ENCODE data around the gene SLC17A2.
"Not testable (repeated sequence)": the region's sequence is repeated elsewhere in the genome, so short reads cannot be mapped to it uniquely, and the experiment has no call there.

The SLC17A2 gene

GRCh38 chr6:25951296-25952032, 21.0 kb upstream of the SLC17A2 start:
- no peak for DNase-seq (ENCODE audit: low spot score)

DNA sequence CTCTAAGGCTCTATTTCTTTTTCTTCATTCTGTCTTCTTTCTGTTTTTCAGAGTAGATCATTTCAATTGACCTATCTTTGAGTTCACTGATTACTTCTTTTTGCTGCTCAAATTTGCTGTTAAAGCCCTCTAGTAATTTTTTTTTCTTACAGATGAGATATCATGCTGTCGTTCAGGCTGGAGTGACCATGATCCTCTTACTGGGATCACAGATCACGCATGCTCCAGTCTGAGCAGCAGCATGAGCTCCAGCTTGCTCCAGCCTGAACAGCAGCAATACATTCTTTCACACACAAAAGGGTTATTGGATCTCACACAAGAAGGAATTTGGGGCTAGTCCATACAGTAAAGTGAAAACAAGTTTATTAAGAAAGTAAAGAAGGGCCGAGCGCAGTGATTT, 19.8 kb upstream of the SLC17A2 start:
- no peak for DNase-seq (ENCODE audit: low spot score)

GRCh38 chr6:25949695-25950094, 19.2 kb upstream of the SLC17A2 start:
- no peak for DNase-seq (ENCODE audit: low spot score)

- DNase-seq (ENCODE audit: low spot score) = not testable (repeated sequence)
Observed at GRCh38 chr6:25947492-25947891, 17.0 kb upstream of the SLC17A2 start.

- DNase-seq (ENCODE audit: low spot score) = no peak
Observed at GRCh38 chr6:25946631-25947030, 16.1 kb upstream of the SLC17A2 start.

DNA sequence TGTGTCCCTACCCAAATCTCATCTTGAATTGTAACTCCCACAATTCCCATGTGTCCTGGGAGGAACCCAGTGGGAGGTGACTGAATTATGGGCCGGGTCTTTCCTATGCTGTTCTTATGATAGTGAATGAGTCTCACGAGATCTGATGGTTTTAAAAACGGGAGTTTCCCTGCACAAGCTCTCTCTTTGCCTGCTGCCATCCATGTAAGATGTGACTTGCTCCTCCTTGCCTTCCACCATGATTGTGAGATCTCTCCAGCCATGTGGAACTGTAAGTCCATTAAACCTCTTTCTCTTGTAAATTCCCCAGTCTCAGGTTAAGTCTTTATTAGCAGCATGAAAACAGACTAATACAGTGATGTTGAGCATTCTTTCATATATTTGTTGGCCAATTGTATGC, 15.2 kb upstream of the SLC17A2 start:
- DNase-seq (ENCODE audit: low spot score) = not testable (repeated sequence)

- no peak for DNase-seq (ENCODE audit: low spot score)
Observed at GRCh38 chr6:25944688-25945574, 14.4 kb upstream of the SLC17A2 start.

DNA sequence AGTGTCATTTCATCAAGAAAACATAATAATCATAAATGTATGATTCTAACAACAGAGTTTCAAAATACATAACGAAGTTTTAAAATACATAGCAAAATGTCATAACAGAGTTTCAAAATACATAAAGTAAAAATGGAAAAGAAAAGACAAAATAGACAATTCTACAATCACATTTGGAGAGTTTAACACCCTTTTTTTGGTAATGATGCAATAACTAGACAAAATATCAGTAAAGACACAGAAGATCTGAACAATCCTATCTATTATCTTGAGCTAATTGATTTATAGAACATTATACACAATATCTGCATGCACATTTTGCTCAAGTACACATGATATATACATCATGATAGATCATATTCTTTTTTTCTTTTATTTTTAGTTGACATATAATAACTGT, 13.4 kb upstream of the SLC17A2 start:
- no peak for DNase-seq (ENCODE audit: low spot score)

DNA sequence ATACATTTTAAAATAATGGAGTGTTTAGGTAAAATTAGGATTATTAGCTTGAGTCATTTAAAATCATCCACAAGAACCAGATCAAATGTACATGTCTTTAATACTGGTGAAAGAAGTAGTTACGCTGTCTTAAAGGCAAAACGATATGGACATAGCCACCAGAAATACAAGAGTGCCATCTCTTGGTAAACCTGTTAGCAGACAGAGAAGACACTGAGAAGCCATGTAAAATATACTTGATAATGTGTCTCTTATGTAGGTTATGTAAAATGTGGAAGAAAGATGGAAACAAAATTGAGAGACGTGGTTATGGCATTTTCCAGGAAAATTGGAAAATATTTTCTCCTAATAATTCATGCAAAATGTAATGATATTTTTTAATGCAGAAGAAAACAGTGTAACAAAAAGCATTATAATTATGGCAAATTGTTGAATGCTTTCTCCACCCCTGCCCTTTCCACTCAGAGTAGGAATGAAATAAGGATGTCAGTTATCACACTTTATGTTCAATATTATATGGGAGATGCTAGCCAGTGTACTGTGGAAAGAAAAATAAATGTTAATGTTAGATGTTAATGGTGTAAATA, 12.2 kb upstream of the SLC17A2 start:
- DNase-seq (ENCODE audit: low spot score) = peak; percentile 45

GRCh38 chr6:25939593-25939992, 9.1 kb upstream of the SLC17A2 start:
- DNase-seq (ENCODE audit: low spot score) = no peak

DNA sequence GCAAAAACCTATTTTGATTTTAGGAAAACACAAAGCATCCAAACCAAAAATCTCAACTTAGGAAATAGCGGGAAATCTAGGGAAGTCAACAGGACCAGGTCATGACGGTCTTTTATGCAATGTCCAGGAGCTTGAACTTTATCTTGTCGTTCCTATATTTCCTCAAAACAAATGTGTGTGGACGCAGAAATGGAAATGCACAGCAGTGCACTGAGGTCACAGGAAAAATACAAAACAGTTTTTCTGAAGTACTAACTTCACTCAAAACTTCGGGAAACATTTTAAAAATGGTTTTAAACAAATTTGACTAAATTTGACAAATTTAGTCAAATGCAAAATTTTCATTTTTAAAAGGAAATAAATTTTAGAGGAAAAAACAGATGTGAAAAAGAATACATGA, 5.5 kb upstream of the SLC17A2 start:
- DNase-seq (ENCODE audit: low spot score) = no peak

DNA sequence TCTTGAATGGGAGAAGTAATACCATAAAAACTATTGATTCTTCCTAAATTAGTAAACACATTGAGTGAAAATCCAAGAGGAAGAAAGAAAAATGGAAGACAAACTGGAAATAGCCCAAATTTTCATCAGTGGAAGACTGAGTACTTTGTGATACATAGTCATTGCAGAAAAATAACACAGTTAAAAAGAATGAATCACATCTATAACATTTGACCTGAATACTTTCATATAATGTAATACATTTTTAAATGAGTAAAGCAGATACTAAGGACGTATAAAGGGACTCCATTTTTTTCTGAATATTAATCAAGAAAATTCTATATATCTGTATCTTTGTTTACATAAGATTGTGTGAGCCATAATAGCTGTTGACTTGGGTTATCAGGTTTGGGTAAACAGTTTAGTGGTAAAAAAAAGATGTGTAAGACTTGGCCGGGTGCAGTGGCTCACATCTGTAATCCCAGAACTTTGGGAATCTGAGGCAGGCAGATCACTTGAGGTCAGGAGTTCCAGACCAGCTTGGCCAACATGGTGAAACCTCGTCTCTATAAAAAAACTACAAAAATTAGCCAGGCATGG, 4.3 kb upstream of the SLC17A2 start:
- DNase-seq (ENCODE audit: low spot score) = no peak

DNA sequence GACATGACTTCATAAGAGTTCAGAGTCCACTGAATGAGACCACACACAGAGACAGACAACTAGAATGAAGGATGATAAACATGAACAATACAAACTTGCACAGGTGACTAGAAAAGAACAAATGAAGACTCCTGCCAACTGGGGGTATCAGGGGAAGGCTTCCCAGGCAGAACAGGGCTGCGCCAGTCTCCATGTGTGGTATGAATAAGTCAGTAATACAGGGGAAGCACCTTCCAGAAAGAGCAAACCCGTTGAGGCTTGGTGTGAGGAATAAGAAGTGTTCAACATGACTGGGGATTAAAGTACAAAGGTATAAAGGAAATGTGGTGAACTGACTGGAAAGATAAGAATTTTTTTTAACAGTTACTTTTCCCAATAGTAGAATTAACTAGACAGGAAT, 3.7 kb upstream of the SLC17A2 start:
- DNase-seq (ENCODE audit: low spot score) = no peak

- no peak for DNase-seq (ENCODE audit: low spot score)
Observed at GRCh38 chr6:25931411-25931709, 869 bp upstream of the SLC17A2 start.

- DNase-seq (ENCODE audit: low spot score) = not testable (repeated sequence)
Observed at GRCh38 chr6:25929785-25930184, 706 bp downstream of the SLC17A2 start.

DNA sequence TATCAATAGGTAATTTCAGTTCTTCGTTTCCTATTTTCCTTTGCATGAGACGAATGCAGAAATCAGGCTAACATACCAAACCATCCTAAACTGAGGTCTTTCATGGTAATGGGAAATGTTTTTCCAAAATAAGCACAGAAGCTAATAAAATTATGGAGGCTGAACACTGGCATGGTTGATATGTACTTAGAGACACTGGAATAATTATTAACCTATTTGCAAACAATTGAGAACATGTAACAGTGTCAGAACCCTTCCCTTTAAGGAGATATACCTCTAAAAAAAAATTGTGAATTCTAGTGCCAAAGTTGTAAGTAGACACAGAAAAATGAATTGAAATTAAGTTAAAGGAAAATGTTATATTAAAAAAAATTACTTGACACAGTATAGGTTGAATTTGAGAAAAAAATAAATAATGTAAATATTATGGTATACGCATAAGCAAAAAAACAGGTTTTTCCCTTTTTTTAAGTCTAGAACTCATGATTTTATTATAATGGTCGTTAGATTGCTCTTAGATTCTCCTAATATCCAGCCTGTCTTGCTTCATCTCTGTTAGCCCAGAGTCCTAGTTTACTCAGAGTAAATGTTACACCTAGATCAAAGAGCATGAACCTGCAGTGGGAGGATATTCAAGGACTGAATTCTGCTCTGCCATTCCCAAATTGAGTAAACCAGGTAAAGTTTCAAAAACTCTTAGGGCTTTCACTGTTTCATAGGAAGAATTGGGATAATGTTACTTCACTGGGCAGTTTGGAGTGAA, 1.7 kb downstream of the SLC17A2 start:
- no peak for DNase-seq (ENCODE audit: low spot score)

DNA sequence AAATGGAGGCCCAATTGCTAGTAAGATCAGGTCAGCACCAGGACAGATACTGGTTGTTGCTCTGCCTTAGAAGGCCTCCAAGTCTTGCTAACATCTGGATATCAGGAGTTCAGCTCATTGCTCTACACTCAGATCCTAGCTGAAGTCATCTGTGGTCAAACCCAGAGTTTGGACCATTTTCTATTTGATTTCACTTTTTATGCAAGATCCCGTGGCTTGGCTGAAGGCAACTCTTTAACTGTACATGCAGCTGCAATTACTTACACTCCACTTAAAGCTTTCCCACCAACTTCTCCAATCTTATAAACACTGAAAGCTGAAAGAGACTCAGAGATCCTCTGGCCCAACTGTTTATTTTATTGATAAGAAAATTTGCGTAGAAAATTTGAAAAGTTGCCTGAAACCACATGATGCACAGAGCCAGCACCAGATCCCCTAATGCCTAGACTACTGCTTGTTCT, 2.7 kb downstream of the SLC17A2 start:
- DNase-seq (ENCODE audit: low spot score) = no peak

- DNase-seq (ENCODE audit: low spot score) = no peak
Observed at GRCh38 chr6:25927178-25927577, 3.3 kb downstream of the SLC17A2 start.

- no peak for DNase-seq (ENCODE audit: low spot score)
Observed at GRCh38 chr6:25925876-25926275, 4.6 kb downstream of the SLC17A2 start.

- DNase-seq (ENCODE audit: low spot score) = no peak
Observed at GRCh38 chr6:25922301-25922700, 8.2 kb downstream of the SLC17A2 start.

DNA sequence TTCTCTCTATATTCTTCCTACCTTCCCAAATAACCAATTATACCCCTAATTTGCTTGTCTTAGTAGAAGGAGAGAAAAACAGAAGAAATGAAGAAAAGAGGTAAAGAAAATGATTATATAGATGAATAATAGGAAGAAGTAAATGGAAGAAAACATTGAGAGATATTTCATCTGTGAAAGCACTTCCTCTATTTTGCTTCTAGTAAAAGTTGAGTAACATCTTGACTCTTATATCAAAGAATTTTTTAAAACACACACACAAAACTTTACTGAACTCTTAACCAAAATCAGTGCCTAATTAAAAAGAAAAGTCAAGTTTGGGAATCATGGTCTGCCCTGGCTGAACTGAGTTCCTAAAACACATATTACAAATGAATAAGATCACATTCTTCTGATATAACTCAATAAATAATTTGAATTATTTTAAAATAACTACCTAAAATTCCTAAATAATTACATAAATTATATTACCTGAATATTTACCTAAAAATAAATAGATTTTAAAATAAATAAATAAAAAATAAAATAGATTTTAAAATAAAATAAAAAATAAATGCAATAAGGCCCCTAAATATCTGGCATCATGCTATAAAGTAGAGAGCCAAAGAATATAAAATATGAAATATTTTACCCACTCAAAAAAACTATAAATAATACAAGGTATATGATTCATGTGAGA, 8.8 kb downstream of the SLC17A2 start:
- DNase-seq (ENCODE audit: low spot score) = no peak

Data from hematopoietic multipotent progenitor cell treated with erythropoietin and hydrocortisone succinate and interleukin-3 and kit ligand, for 17 days (in vitro differentiated cells).